NT2/D1 (cell line): ENCODE results near the gene GGT6.
"Not testable (repeated sequence)": the region's sequence is repeated elsewhere in the genome, so short reads cannot be mapped to it uniquely, and the experiment has no call there.

Source experiments
- DNase-seq: peaks from one replicate; pipeline ENCODE4 v3.0.0-alpha.2; 2011; ENCODE audit warnings: low read depth, low spot score
- H3K27me3 ChIP-seq: 2 replicates; pipeline ENCODE4 v1.6.0; 2011; ENCODE audit warnings: mild to moderate bottlenecking; ENCODE audit not compliant: insufficient read length, insufficient read depth
- H3K36me3 ChIP-seq: 2 replicates; pipeline ENCODE4 v1.6.1; 2011; ENCODE audit warnings: mild to moderate bottlenecking, low read length, mixed read lengths; ENCODE audit not compliant: insufficient read depth, insufficient read length
- H3K4me1 ChIP-seq: 2 replicates; pipeline ENCODE4 v1.5.1; 2011; ENCODE audit not compliant: insufficient read depth, insufficient read length
- H3K4me3 ChIP-seq: 2 replicates; pipeline ENCODE4 v1.5.1; 2011; ENCODE audit warnings: low read depth; ENCODE audit not compliant: insufficient read length
- H3K9ac ChIP-seq: 2 replicates; pipeline ENCODE4 v1.6.0; 2011; ENCODE audit warnings: low read depth; ENCODE audit not compliant: insufficient read length
- H3K9me3 ChIP-seq: 2 replicates; pipeline ENCODE4 v1.5.1; 2011; ENCODE audit warnings: mild to moderate bottlenecking, low read length; ENCODE audit not compliant: insufficient read depth
- SUZ12 ChIP-seq: IDR thresholded peaks from 2 replicates; pipeline ENCODE4 v1.6.1; 2011; ENCODE audit not compliant: insufficient read length, insufficient read depth; ENCODE audit errors: extremely low read depth
- YY1 ChIP-seq: IDR thresholded peaks from 2 replicates; pipeline ENCODE4 v1.6.1; 2011; ENCODE audit not compliant: insufficient read length, insufficient read depth
- ZNF274 ChIP-seq: IDR thresholded peaks from 2 replicates; pipeline ENCODE4 v1.6.1; 2011; ENCODE audit warnings: mild to moderate bottlenecking, low read depth, low read length

GGT6 gene

GRCh38 chr17:4594931-4595684, 34.7 kb upstream of the GGT6 start:
- Histone ChIP-seq H3K4me3 (no peak overlapping the region), H3K36me3 (no peaks in the 10 kb centered on the region), H3K9ac (no peak overlapping the region), H3K4me1 (peaks cover 20% of the 10 kb centered on the region), H3K9me3 (no peaks in the 10 kb centered on the region), H3K27me3 (no peaks in the 10 kb centered on the region)
- TF ChIP-seq SUZ12 (no peak), ZNF274 (no peak), YY1 (no peak)
- no peak for DNase-seq

- Histone ChIP-seq H3K27me3 (no peaks in the 10 kb centered on the region), H3K4me3 (no peak overlapping the region), H3K36me3 (no peaks in the 10 kb centered on the region), H3K9ac (no peak overlapping the region), H3K4me1 (peaks cover 18% of the 10 kb centered on the region), H3K9me3 (no peaks in the 10 kb centered on the region)
- no peak for TF ChIP-seq SUZ12
- no peak for TF ChIP-seq YY1
- no peak for TF ChIP-seq ZNF274
- no peak for DNase-seq
These were observed 34.0 kb upstream of the GGT6 start for GRCh38 chr17:4594406-4594805.

- Histone ChIP-seq H3K27me3 (no peaks in the 10 kb centered on the region), H3K4me3 (no peak overlapping the region), H3K36me3 (no peaks in the 10 kb centered on the region), H3K9ac (peak overlapping the region; percentile 10), H3K9me3 (no peaks in the 10 kb centered on the region), H3K4me1 (peaks cover 15% of the 10 kb centered on the region)
- TF ChIP-seq ZNF274 (no peak), YY1 (no peak), SUZ12 (no peak)
- no peak for DNase-seq
These were observed 32.6 kb upstream of the GGT6 start for GRCh38 chr17:4593021-4593421.

- H3K4me3 ChIP-seq = no peak overlapping the region
- peaks cover 10% of the 10 kb centered on the region for H3K4me1 ChIP-seq
These were observed 32.0 kb upstream of the GGT6 start for GRCh38 chr17:4592240-4593005.

GRCh38 chr17:4591529-4591928, 31.2 kb upstream of the GGT6 start:
- no peak overlapping the region for H3K9ac ChIP-seq
- DNase-seq = no peak
- no peak for TF ChIP-seq ZNF274
- no peak for TF ChIP-seq YY1
- no peaks in the 10 kb centered on the region for H3K36me3 ChIP-seq
- peaks cover 9% of the 10 kb centered on the region for H3K4me1 ChIP-seq
- H3K27me3 ChIP-seq = peaks cover 2% of the 10 kb centered on the region
- H3K4me3 ChIP-seq = no peak overlapping the region
- H3K9me3 ChIP-seq = no peaks in the 10 kb centered on the region

More at GRCh38 chr17:4592240-4593005, 32.0 kb upstream of the GGT6 start:
- H3K27me3 ChIP-seq = no peaks in the 10 kb centered on the region
- no peaks in the 10 kb centered on the region for H3K9me3 ChIP-seq
- no peak overlapping the region for H3K9ac ChIP-seq
- DNase-seq = no peak
- H3K36me3 ChIP-seq = no peaks in the 10 kb centered on the region
- TF ChIP-seq SUZ12 (no peak), YY1 (no peak), ZNF274 (no peak)

GRCh38 chr17:4590981-4591453, 30.6 kb upstream of the GGT6 start:
- Histone ChIP-seq H3K4me3 (no peak overlapping the region), H3K27me3 (peaks cover 6% of the 10 kb centered on the region), H3K9ac (no peak overlapping the region), H3K36me3 (no peaks in the 10 kb centered on the region), H3K9me3 (no peaks in the 10 kb centered on the region), H3K4me1 (peaks cover 9% of the 10 kb centered on the region)
- no peak for DNase-seq
- no peak for TF ChIP-seq ZNF274
- TF ChIP-seq SUZ12 = no peak
- TF ChIP-seq YY1 = no peak

- DNase-seq, H3K36me3 ChIP-seq, H3K9ac ChIP-seq, H3K4me3 ChIP-seq, H3K9me3 ChIP-seq: not testable (repeated sequence)
- Histone ChIP-seq H3K4me1 (peaks cover 12% of the 10 kb centered on the region), H3K27me3 (peaks cover 15% of the 10 kb centered on the region)
These were observed 29.7 kb upstream of the GGT6 start for GRCh38 chr17:4590042-4590441.
